GM19372 (cell line): ENCODE measurements around the gene BASP1.
"Not testable (repeated sequence)": the region's sequence is repeated elsewhere in the genome, so short reads cannot be mapped to it uniquely, and the experiment has no call there.

Experiments
- ATAC-seq: cut with Tn5 transposase; IDR thresholded peaks from one replicate; pipeline ENCODE4 v1.9.1; 2021; ENCODE audit warnings: mild to moderate bottlenecking, low read depth, moderate library complexity; ENCODE audit not compliant: unreplicated experiment

BASP1 gene

DNA sequence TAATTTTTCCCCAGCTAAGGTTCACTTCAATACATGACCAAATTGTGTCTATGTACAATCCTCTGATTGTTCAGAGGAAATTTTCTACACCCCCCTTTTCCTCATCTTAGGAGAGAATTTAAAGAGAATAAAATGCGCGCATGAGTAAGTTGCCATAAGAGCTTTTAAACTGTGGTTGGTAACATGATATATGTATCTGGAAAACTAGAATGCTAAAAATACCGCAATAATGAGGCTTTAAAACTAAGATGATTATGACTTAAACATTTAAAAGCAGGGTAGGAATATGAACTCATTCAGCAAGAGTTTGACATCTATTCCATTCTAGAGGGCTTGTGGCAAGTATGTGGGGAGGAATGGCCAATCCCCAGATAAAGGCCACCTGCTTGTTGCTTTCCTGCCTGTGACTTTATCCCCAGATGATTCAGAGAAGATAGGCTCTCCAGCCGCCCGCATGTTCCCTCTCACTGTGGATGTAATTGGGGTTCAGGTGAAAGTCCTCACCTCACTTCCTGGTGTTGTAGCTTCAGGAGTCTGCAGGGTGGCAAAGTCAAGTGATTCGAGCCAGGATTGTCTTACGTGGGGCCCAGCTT, 26.5 kb upstream of the BASP1 start:
- no peak for ATAC-seq

DNA sequence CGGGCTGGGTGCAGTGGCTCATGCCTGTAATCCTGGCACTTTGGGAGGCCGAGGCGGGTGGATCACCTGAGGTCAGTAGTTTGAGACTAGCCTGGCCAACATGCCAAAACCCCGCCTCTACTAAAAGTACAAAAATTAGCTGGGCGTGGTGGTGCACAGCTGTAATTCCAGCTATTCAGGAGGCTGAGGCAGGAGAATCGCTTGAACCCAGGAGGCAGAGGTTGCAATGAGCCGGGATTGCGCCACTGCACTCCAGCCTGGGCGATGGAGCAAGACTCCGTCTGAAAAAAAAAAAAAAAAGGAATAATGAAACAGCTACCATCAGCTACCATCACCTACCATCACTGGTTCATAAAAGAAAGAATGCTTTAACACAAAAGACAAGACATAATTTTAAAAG, 25.9 kb upstream of the BASP1 start:
- not testable (repeated sequence) for ATAC-seq

DNA sequence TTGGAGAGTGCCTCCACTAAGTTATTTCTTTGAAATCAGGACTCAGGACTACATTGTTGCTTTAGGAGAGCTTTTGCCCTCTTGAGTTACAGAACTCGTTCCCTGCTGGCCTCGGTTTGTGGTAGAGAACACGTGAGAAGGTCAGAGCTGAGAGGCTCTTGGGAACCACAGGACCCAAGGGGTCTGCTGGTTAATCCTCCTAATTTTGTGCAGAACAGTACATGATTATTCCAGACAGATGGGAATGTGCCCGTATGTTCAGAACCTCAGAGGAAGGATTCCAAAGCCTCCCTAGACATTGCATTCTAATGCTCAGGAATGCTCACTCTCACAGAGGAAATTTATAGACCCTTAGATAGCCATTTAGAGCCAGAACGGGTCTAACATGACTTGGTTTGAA, 25.2 kb upstream of the BASP1 start:
- no peak for ATAC-seq

DNA sequence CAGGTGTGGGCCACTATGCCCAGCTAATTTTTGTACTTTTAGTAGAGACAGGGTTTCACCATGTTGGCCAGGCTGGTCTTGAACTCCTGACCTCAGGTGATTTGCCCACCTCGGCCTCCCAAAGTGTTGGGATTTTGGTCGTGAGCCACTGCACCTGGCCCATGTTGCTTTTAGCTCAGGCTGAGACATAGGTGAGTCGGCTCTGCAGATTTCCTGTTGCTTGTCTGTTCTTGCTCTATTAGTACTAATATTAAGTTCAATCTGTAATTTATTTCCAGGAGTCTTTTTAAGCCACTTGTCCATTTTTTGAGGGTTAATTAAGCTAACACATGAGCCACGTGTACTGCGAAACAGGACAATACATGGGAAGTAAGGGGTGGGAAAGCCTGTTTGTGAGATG, 21.4 kb upstream of the BASP1 start:
- ATAC-seq: no peak

DNA sequence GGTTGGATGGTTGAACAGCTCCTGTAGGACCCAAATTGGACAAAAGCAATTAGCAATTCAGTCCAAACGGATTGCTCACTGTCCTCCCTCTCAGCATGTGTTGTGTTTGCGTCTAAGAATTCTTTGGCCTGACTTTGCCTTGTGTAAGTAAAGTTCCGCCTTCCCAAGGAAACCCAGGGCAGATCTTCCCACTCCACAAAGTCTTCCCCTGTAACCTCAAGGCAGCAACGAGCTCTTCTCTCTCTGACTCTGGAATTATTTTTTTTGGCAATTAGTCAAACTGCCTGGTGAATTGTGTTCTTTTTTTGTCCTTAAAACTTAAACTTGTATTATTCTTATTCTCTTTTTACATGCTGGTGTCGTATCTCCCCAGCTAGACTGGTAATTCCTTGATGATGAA, 20.7 kb upstream of the BASP1 start:
- no peak for ATAC-seq

DNA sequence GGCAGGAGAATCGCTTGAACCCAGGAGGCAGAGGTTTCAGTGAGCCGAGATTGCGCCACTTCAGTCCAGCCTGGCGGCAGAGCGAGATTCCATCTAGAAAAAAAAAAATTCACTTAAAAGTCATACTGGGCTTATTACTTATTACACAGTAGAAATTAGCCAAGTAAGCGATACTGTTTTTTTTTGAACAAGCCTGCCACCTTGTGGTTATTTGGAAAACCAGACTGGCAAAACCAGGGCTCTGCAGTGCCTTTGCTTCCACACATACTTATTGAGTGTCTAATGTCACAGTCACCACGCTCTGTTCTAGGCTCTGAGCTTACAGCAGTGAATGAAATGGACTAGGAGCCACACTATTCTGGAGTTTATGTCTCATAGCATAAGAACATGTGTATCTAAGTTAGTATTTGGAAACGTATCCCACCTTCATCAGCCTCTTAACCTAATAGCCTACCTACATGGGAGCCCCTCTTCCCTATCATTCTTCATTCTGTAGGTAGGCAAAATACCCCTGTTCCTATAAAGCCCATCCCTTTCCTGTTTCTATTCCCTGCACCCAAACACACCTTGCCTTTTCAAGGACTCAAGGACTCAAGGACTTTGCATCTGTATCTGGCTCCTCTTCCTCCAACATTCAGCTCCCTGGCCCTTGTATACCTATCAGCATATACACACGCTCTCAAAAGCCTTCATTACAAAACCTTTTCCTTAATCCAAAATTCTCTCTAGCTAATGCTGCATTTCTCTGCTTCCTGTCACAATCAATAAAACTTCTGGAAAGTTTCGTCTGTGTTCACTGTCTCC, 13.9 kb upstream of the BASP1 start:
- ATAC-seq: peak; percentile 76

DNA sequence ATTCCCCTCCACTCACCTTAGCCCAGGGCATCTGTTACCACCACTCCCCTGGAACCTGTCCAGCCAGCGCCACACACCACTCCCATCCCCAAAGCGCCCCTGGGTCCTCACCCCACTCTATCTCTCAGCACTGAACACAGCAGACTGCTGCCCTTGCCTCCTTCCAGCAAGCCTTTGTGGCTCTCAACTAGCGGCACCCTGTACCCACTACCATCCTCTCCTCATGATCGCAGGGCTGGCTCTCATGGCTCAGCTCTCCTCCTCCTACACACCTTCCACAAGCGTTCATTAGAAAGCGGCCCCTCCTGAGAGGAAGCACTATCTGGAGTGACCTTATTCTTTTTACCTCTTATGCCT, 13.3 kb upstream of the BASP1 start:
- ATAC-seq: no peak

DNA sequence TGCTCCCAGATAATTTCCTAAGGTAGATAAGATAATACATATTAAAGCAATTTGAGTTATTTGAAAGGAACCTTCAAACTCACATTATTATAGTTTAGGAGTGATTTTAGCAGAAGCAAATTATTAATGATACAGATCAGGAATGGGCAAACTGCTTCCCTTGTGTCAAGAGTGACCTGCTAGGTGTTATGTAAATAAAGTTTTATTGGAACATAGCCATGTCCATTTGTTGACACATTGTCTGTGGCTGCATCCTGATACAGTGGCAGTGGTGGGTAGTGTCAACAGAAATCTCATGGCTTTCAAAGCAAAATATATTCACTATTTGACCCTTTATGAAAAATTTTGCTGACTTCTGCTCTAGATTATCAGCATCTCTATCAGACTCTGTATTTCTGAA, 11.4 kb upstream of the BASP1 start:
- ATAC-seq: no peak

DNA sequence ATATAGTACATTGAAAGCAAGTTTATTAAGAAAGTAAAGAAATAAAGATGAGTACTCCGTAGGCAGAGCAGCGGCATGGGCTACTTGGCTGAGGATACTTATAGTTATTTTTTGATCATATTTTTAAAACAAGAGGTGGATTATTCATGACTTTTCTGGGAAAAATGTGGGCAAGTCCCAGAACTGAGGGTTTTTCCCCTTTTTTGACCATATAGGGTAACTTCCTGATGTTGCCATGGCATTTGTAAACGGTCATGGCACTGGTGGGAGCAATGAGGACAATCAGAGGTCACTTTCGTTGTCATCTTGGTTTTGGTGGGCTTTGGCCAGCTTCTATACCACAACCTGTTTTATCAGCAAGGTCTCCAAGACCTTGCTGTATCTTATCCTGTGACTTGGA, 5.2 kb upstream of the BASP1 start:
- no peak for ATAC-seq

DNA sequence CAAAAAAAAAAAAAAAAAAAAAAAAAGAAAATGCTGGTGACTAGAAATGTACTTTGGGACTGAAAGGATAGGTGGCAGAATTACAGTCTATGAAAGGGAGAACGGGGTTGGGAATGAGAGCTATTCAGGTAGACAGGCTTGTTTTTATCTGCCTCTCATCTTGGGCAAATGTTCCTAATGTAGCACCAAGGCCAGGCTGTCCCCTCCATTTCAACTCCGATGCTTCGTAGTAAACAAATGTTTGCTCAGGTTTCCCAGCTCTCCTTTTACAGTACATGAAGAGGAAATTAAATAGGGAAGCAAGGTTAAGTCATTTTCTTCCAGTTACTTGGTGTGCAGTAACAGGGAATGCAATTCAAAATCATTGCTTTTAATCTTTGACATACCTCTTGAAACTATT, 4.4 kb upstream of the BASP1 start:
- no peak for ATAC-seq

DNA sequence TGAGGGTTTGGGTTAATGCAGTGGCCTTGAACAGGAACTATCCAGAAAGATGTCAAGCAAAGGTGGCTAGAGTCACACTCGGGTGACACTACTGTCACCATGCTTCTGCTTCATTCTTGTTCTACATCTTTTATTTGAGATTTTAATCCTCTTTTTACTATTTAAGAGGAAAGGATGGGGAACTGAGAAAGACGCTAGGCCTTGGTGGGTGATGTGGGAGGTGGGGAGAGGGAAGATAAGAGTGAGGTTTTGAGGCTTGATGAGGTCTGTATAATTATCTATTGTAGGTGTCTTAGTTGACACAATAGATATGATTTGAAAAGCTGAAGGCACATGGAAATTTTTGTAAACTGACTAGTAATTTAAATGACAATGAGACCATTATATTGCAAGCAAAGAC, 3.5 kb upstream of the BASP1 start:
- no peak for ATAC-seq

DNA sequence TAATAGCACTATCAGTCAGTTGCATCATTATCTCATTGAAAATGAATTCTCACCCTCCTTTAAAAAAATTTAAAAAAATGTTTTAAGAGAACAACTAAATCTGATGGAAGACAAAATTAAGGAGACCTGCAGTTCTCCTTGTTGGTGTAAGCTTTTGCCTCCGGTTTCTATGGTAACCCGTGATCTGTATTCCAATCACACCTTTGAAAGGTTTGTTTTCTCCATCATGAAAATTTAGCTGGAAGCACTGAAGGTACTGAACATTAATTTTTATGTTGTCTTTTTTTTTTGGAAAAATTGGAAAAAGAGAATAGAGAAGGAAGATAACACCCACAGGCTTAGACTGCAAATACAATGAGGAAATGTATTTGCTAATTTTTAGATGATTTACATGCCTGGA, 2.5 kb upstream of the BASP1 start:
- no peak for ATAC-seq

DNA sequence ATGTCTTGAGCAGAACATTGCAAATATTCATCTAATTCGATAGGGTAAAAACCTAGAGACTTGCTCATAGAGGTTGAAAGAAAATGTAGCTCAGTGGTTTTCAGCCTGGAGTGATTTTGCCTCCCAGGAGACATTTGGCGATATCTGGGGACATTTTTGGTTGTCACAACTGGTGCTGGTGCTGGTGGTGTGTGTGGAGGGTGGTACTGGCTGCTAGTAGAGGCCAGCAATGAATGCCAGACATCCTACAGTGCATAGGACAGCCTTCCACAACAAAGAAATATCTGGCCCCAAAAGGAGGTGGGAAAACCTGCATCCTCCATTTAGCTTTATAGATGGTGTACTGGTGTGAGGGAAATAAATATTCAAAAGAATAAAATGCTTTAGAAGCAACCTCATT, 2.1 kb upstream of the BASP1 start:
- no peak for ATAC-seq

DNA sequence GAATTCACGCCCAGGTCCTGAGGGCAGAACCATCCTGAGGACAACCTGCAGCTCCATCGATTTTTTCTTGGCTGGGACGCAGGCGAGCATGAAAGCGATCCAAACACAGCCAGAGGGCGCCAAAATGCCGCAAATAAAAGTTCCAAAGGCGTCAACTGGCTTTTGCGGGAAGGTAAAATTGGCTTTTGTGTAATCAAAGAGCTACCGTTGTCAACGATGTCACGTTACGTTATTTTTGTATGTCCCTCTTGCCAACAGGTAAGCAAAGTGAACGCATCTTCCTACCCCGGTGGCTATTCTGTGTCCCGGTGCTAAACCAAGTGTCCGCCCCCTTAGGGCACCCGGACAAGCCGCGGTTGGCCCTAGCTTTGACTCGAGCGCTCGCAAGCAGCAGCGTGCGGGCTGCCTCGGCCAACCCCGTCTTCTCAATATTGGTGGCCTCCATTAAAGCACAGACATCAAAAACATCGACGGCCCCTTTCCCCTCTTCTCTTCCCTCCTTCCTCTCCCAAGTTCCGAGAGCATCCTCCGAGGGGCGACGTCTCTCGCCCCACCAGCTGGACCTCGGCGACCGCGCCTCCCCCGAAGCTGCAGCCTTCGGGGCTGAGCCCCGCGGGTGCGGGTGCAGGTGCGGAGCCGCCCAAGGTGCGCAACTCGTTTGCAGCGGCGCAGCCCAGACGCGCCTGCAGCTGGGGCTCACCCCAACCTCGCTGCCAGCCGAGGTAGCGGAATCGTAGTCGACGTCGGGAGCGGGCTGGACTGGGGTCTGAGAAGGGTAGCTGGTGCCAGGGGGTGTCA, 1.1 kb upstream of the BASP1 start:
- ATAC-seq: peak; percentile 42

DNA sequence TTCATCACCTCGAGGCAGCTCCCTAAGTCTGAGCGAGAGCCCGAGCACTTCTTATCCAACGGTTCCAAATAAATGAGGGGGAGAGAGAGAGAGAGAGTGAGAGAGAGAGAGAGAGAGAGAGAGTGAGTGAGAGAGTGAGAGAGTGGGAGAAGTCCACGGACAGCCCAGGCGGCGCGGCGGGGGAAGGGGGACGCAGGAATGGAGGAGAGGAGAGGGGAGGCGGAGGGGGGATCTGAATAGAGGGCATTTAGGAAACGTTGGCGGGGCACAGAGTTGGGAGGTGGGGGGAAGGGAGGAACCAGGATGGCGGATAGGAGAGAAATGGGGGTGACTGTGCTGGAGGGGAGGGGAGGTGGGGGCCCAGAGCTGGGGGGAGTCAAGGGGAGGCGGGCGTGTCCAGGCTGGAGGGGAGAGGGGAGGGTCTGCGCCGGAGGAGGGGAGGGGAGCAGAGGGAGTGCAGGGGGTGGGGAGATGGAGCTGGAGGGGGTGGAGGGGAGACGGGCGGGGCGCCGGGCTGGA, 398 bp upstream of the BASP1 start:
- ATAC-seq: peak; percentile 1

DNA sequence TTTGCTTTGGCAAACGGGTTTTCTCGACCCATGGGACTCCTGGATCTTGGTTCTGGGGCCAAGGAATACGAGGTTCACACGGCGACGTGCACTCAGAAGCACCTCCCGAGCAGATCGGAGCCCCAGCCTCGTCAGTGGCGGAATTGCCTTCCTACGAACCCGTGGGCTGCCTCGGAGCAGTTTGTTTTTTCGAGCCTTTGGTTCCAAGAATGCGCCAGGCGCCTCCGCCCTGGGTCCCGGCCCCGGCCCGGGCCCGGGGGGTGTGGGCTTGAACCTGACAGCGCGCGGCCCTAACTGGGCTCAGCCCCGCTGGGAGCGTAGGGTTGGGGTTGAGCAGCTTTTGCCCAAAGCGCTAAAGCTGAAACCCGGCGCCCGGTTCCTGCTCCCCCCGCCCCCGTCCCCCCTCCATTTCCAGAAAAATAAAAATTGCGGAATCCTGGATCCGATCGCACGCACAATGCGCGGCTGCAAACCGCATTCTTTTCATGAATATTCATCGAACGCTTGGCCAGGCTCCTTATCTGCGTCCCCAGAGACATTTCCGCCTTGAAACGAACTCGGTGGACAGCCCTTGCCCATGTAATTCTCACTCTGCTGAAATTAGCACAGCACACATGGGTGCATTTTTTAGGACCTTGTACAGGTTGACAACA, 1.0 kb downstream of the BASP1 start:
- peak; percentile 27 for ATAC-seq

DNA sequence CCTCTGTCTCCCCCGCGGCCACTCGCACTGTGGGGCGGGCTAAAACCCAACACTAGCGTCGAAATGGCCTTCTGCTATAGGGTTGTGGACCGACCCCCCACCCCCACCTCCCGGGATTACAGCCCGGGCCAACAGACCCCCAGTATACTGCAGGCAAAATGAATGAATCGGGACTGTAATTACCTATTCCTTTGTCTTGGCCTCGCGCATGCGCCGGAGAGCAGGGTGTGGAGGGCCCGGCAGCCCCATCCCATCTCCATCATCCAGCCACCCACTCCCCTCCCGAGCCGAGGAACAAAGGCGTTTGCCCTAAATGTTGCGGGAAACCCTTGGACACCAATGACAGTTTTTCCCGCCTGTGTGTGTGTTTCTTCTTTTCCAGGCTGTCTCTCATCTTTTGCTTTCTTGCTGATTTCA, 1.6 kb downstream of the BASP1 start:
- peak; percentile 5 for ATAC-seq

DNA sequence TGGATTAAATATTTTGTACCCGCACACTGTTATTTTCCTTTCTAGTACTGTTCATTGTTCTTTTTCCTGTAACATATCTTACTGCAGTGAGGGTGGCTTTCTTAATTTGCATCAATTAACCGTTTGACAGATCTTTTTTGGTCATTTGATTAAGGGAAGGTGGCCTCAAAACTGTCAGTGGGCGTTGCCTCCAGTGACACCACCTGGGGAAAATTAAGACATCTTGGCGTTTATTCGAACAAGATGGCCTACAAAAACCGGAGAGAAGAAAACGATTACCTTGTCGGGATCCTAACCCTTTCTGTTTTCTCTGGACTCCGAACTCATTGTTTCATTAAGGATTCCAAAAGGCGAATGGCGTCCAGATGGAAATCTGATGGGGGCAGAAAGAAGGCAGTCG, 2.0 kb downstream of the BASP1 start:
- no peak for ATAC-seq

DNA sequence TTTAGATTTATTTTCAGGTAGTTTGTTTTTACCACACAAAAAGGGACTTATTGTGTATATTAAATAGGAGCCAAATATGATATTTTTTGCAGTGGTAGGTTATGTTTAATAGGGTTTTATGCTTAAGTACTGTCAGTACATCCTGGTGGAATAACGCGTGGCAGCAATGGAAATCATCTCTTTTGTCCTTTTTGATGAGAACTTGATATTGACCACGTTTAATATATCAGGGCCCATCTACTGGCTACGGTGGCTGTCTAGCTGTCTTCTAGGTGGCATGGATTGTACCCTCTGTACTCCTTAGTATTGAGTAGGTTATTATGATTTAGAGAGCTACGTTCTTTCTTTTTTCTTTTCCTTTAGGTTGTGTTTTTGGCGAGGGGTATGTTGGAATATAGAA, 2.6 kb downstream of the BASP1 start:
- no peak for ATAC-seq

DNA sequence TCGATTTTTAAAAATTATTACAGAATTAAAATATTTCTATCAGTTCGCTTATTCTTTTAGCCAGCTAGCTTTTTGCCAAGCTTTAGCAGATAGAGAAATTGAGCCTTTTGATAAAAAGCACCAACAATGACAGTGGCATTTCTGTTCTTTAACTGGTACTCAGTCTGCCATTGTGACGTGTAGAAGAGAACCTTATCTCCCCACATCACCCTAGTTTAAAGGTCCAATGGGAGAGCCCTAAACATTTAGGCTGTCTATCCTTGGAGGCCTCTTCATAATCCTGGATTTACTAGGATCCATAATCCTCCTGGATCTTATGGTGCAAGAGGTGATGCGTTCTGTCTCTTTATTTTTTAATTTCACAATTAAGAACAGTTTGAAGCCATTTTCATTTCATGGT, 3.0 kb downstream of the BASP1 start:
- ATAC-seq: no peak
